Upper lobe of right lung (tissue), 1 donor: ENCODE data around the gene ZNF787. TPM values are rescaled to one million over a fixed set of nuclear protein-coding genes. Genes with fewer than 3 reads are reported as not detected.

ENCODE experiments used
- ATAC-seq: fragments of 200-7000 bp; cut with Tn5 transposase; one replicate; pipeline ENCODE4 v1.9.1; 2020; ENCODE audit warnings: mild to moderate bottlenecking, moderate library complexity
- DNase-seq: peaks from one replicate; pipeline ENCODE4 v3.0.0-alpha.2; 2020
- H3K27ac ChIP-seq: fragments of 200-600 bp; one replicate; pipeline ENCODE4 v1.8.0; 2022
- H3K27me3 ChIP-seq: fragments of 200-600 bp; one replicate; pipeline ENCODE4 v1.8.0; 2022; ENCODE audit warnings: mild to moderate bottlenecking
- H3K36me3 ChIP-seq: fragments of 200-600 bp; one replicate; pipeline ENCODE4 v1.8.0; 2022
- H3K4me1 ChIP-seq: fragments of 200-600 bp; one replicate; pipeline ENCODE4 v1.8.0; 2022
- H3K4me3 ChIP-seq: fragments of 200-600 bp; one replicate; pipeline ENCODE4 v1.8.0; 2022; ENCODE audit warnings: mild to moderate bottlenecking
- H3K9me3 ChIP-seq: fragments of 200-600 bp; one replicate; pipeline ENCODE4 v1.8.0; 2022
- CTCF ChIP-seq: fragments of 200-600 bp; IDR thresholded peaks from one replicate; pipeline ENCODE4 v1.8.0; 2022; ENCODE audit warnings: antibody characterized with exemption
- intact Hi-C: fragments of 100-400 bp; cut with DNase I; formaldehyde crosslinking; loops from one replicate; pipeline ENCODE4 v1.11.0; 2022
- total RNA-seq: library from RNA; stranded (reverse); fragmentation: NEBNext Ultra II Directional; extraction: Animal tissue kit (Norgen Biotek cat#: 25700); gene quantifications from one replicate; pipeline ENCODE4 v1.2.1, GENCODE V29; 2021
- donor health status: DM: no; HTN: yes; CAD: no; lungs with severe emphysema.

ZNF787 gene
- total RNA-seq, 1 donor from 2014 or later = 40.7 TPM

GRCh38 chr19:56161534-56161933 lies 40.4 kb upstream of the ZNF787 start:
- no peak for TF ChIP-seq CTCF
- Histone ChIP-seq H3K27me3 (no peaks in the 10 kb centered on the region), H3K4me1 (no peaks in the 10 kb centered on the region), H3K27ac (no peak overlapping the region), H3K36me3 (peaks cover 17% of the 10 kb centered on the region), H3K4me3 (no peak overlapping the region), H3K9me3 (no peaks in the 10 kb centered on the region)
- intact Hi-C loops = loop anchor here (10.0 kb wide), 1 partner anchor 47 kb away; no protein-coding TSS in a partner anchor
- no peak for DNase-seq
- no peak for ATAC-seq

- DNase-seq (no peak), ATAC-seq (no peak)
- no peak for TF ChIP-seq CTCF
- no peaks in the 10 kb centered on the region for H3K4me1 ChIP-seq
- no peak overlapping the region for H3K4me3 ChIP-seq
- H3K9me3 ChIP-seq = no peaks in the 10 kb centered on the region
- peaks cover 32% of the 10 kb centered on the region for H3K36me3 ChIP-seq
- H3K27ac ChIP-seq = no peak overlapping the region
- intact Hi-C loops = loop anchor here (10.0 kb wide), 1 partner anchor 45 kb away; no protein-coding TSS in a partner anchor
- no peaks in the 10 kb centered on the region for H3K27me3 ChIP-seq
These were observed 38.7 kb upstream of the ZNF787 start for GRCh38 chr19:56159622-56160271.

GRCh38 chr19:56159009-56159559 lies 38.0 kb upstream of the ZNF787 start:
- Histone ChIP-seq H3K27ac (no peak overlapping the region), H3K27me3 (no peaks in the 10 kb centered on the region), H3K4me3 (no peak overlapping the region), H3K9me3 (no peaks in the 10 kb centered on the region), H3K4me1 (no peaks in the 10 kb centered on the region), H3K36me3 (peaks cover 33% of the 10 kb centered on the region)
- ATAC-seq (no peak), DNase-seq (no peak)
- TF ChIP-seq CTCF = no peak
- intact Hi-C loops = no loop called here

- ATAC-seq (no peak), DNase-seq (no peak)
- Histone ChIP-seq H3K27me3 (no peaks in the 10 kb centered on the region), H3K4me1 (no peaks in the 10 kb centered on the region), H3K36me3 (peaks cover 33% of the 10 kb centered on the region), H3K4me3 (no peak overlapping the region), H3K27ac (no peak overlapping the region), H3K9me3 (no peaks in the 10 kb centered on the region)
- no peak for TF ChIP-seq CTCF
- intact Hi-C loops = no loop called here
These were observed 37.2 kb upstream of the ZNF787 start for GRCh38 chr19:56158170-56158757.

- Histone ChIP-seq H3K4me3 (no peak overlapping the region), H3K9me3 (no peaks in the 10 kb centered on the region), H3K36me3 (peaks cover 33% of the 10 kb centered on the region), H3K4me1 (no peaks in the 10 kb centered on the region), H3K27me3 (no peaks in the 10 kb centered on the region), H3K27ac (peak overlapping the region; percentile 65)
- DNase-seq = no peak
- no peak for TF ChIP-seq CTCF
- intact Hi-C loops = no loop called here
- peak; percentile 26 for ATAC-seq
These were observed 35.7 kb upstream of the ZNF787 start for GRCh38 chr19:56156768-56157167.
